Stimulated activated CD4-positive, alpha-beta T cell treated with anti-CD3 and anti-CD28 coated beads, Interleukin-12 subunit alpha, Interleukin-12 subunit beta, amount 100 ng/mL, for 24 hours (primary cell): ENCODE results near the gene UBASH3B.
A peak's percentile ranks its signal among the peaks of the same experiment; 100 is the strongest.
"Not testable (repeated sequence)": the region's sequence is repeated elsewhere in the genome, so short reads cannot be mapped to it uniquely, and the experiment has no call there.

Experiments
- DNase-seq, 2 experiments: peaks; one replicate each; pipeline ENCODE4 v3.0.0-alpha.2; 2020; ENCODE audit warnings: low read depth in 2 of 2

UBASH3B gene

DNA sequence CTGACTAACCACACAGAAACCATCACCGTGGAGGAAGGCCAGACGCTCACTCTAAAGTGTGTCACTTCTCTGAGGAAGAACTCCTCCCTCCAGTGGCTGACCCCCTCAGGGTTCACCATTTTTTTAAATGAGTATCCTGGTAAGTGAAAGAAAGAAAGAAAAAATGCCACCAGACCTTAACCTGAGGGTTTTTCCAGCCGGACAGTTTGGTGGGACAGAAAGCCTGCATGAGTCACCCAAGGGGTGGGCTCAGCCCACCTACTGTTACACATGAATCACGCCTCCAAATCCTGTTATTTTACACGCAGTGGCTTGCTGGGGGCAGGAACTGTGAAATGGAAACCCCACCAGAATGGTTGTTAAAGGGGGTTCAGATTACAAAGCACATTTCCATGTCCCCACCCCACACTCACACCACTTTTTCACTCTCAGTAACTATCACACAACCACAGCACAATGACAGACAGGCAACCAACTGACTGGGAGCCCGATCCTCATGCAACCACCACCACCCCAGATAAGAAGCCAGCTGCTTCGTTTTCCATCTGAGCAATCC, 194.6 kb downstream of the UBASH3B start:
- peak in 1 of 2 experiments; percentile 8 for DNase-seq

DNA sequence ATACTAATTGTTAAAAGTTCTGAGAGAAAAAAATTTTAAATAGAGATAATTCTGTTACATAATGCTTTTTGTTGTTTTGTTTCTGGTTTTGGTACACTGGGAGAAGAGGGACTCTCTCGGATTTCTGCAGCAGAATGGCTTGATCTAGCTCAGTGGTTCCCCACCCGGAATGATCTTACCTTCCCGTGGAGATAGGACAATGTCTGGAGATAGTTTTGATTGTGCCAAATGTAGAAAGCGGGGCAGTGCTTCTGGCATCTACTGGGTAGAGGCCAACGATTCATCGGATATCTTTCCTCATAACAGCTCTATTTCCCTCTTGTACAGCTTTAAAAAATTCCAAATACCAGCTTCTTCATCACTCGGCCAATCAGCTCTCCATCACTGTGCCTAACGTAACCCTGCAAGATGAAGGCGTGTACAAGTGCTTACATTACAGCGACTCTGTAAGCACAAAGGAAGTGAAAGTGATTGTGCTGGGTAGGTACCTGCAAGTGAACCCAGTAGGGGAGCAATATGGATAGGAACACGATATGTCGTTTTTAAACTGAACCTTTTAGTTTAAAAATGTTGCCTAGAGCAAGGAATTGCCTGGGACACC, 195.9 kb downstream of the UBASH3B start:
- DNase-seq: no peak

DNA sequence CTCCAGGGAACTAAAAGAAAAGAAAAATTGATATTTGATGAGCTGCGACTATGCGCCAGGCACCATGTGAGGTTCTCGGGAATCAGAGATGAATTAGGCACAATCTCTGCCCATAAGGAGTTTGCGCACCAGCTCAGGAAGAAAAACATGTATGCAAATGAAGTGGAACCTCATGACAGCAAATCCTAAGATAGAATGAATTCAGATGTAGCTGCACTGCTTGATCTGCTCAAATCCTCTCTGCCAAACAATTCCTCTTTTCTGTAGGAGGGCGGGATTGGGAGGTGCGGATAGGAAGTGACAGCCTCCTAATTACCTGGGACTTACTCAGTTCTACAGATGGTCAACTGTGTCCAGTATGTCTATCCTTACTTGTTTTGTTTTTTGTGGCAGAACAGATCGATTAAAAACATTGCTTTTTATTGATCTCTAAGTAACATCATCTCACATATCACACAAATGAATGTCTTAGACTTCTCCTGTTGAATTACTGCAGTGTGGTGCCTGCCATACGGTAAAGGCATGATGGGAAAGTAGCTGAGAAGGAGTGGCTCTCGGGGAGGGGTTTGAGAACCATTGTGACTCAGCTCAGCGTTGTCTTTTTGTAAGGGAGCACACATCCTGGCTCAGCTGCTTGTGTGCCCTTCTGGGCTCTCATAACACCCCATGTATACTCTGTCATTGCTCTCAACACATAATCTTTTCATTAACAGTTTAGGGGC, 196.7 kb downstream of the UBASH3B start:
- peak in 1 of 2 experiments; percentile 15 for DNase-seq

DNA sequence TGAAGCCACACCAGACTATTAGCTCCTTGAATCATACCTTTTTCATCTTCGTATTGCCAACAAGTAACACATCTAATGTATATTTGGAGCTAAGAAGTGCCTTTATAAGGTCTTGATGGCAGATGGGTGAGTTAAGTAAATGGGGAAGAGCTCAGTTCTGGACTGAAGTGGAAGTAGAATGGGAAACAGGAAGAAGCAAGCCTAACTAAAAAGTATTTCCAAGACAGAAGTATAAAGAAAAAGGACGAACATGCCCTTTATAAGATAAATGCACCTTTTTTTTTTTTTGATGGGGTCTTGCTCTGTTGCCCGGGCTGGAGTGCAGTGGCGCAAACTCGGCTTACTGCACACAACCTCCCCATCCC, 197.3 kb downstream of the UBASH3B start:
- DNase-seq: no peak

GRCh38 chr11:122853261-122853660, 197.7 kb downstream of the UBASH3B start:
- DNase-seq: no peak

DNA sequence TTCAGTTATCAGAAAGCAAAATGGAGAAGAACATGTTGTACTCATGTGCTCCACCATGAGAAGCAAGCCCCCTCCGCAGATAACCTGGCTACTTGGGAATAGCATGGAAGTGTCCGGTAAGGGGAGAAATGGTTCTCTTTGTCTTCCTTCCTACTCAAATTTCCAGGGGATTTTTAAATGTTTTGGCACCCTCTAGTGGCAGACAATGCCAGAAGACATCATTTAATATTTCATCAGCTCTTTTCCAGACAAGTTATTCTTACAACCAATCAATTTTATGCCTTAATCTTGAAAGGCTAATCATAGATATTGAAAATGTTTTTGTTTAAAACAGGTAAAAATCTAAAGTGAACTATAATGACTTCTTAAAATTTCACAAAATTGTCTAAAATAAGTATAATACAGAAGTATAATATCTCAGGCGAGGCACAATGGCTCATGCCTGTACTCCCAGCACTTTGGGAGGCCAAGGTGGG, 198.5 kb downstream of the UBASH3B start:
- DNase-seq: peak in 1 of 2 experiments; percentile 16

- DNase-seq: no peak
Measured at GRCh38 chr11:122861631-122862030, 206.1 kb downstream of the UBASH3B start.

- no peak for DNase-seq
Measured at GRCh38 chr11:122862091-122862490, 206.6 kb downstream of the UBASH3B start.

GRCh38 chr11:122863154-122863553, 207.6 kb downstream of the UBASH3B start:
- DNase-seq: not testable (repeated sequence)

- peak in 1 of 2 experiments; percentile 49 for DNase-seq
Measured at GRCh38 chr11:122863704-122864326, 208.3 kb downstream of the UBASH3B start.
